SH-SY5Y (cell line): Measurements from ENCODE around the gene TECPR2.

Source experiments
- GATA2 ChIP-seq: IDR thresholded peaks from 2 replicates; pipeline ENCODE4 v1.6.1; 2011; ENCODE audit warnings: mild to moderate bottlenecking, low read depth, low read length
- GATA3 ChIP-seq: IDR thresholded peaks from 2 replicates; pipeline ENCODE4 v1.6.1; 2011; ENCODE audit warnings: low read depth, mild to moderate bottlenecking, low read length, moderate library complexity

Gene TECPR2

DNA sequence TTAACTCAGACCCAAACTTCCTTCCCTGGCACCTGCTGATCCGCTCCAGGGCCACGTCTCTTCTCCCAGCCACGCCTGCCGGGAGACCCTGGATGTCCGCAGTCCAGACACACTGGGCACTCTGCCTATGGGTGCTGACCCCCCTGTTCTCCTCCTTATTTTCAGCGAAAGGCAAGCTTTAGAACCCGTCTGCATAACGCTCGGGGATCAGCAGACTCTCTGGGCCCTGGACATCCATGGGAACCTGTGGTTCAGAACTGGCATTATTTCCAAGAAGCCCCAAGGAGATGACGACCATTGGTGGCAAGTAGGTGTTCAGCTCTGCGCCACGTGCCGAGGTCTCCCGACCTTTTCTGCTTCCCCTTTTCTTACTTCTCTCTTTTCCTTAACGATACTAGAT, 82.9 kb downstream of the TECPR2 start:
- TF ChIP-seq GATA2: no peak
- no peak for TF ChIP-seq GATA3

DNA sequence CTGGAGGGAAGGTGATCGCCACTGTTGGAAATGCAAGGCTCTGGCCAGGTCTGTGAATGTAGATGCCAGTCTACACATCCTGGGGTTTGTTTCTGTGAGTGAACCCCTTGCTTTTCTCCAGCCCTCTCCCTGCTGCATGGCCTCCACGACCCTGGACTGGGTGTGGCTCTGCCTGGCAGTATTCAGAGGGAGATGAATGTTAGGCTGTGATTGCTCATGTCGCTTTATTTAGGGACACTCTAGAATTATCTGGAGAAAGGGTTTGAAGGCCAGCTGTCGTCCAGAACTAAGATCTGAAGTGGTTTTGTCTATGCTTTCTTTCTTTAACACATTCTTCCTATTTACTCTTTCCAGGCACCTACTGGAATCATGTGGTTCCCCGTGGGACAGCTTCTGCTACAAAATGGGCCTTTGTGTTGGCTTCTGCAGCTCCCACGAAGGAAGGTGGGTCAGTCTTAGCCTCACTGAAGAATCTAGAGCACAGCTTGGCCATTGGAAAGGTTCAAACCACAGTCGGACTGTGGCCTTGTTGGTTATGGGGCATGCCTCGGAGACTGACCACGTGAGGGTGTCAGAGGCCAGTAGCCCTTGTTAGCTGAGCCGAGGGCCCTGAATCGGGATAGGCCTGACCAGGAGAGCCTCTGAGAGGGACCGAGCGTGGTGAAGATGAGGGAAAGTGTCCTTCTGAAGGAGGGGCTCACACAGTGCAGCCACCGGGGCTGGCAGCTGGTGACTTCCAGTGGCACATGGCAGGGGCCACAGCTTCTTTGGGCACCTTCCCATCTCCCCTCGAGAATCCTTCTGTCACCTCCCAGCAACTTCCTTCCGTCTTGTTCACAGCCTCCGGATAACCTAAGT, 87.7 kb downstream of the TECPR2 start:
- TF ChIP-seq GATA2: no peak
- TF ChIP-seq GATA3: no peak

DNA sequence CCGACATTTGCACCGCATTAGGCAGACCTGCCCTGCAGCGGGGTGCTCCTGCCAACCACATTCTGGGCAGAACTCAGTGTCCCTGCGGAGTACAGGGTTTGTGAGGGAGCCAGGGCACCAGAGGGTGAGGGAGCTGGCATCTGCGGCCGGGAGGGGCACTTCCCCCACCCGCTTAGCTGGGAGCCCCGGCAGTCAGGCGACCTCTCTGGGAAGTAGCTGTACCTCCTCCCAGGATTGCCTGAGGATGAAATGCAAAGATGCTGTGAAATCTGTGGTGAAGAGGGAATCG, 88.3 kb downstream of the TECPR2 start:
- no peak for TF ChIP-seq GATA2
- no peak for TF ChIP-seq GATA3

DNA sequence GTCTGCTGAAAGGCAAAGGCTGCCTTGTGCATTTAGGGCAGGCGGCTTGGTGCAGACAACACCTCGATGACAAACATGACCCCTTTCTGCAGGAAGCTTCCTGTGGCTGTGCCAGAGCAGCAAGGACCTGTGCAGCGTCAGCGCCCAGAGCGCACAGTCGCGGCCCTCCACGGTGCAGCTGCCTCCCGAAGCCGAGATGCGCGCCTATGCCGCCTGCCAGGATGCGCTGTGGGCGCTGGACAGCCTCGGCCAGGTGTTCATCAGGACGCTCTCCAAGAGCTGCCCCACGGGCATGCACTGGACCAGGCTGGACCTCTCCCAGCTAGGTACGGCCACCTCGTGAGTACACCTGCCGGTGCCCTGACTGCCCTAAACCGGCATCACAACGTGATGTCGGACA, 89.6 kb downstream of the TECPR2 start:
- TF ChIP-seq GATA2: no peak
- no peak for TF ChIP-seq GATA3

DNA sequence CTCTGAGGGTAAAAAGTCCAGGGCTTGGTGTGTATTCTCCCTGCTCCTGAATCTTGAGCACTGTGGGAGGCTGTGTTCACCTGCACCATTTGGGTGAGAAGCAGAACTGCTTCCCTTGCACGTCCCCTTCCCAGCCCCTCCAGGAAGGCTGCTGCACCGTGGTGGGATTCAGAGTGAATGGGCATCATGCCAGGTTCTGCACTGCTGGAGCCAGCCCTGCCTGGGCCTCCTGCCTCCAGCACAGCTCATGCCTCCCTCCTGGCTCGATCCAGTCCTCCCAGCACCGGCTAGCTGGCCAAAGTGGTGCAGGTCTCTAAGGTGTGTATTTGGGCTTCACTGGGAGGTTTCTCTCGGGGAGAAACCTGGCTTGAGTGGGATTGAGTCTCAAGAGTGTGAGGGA, 92.0 kb downstream of the TECPR2 start:
- TF ChIP-seq GATA2: no peak
- no peak for TF ChIP-seq GATA3

DNA sequence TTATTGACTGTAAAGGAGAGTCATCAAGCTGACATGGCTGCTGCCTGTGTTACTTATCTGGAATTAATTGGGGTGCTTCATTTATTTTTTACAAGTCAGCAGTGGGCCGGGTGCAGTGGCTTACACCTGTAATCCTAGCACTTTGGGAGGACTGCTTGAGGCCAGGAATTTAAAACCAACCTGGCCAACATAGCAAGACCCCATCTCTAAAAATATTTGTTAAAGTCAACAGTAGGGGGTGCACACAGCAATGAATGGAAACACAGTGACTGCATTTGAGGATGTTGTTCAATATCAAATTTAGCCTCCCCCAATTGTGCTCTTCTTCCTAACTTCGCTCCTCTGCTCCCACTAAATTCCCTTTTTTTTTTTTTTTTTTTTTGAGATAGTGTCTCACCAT, 94.8 kb downstream of the TECPR2 start:
- TF ChIP-seq GATA3 (no peak), GATA2 (no peak)

DNA sequence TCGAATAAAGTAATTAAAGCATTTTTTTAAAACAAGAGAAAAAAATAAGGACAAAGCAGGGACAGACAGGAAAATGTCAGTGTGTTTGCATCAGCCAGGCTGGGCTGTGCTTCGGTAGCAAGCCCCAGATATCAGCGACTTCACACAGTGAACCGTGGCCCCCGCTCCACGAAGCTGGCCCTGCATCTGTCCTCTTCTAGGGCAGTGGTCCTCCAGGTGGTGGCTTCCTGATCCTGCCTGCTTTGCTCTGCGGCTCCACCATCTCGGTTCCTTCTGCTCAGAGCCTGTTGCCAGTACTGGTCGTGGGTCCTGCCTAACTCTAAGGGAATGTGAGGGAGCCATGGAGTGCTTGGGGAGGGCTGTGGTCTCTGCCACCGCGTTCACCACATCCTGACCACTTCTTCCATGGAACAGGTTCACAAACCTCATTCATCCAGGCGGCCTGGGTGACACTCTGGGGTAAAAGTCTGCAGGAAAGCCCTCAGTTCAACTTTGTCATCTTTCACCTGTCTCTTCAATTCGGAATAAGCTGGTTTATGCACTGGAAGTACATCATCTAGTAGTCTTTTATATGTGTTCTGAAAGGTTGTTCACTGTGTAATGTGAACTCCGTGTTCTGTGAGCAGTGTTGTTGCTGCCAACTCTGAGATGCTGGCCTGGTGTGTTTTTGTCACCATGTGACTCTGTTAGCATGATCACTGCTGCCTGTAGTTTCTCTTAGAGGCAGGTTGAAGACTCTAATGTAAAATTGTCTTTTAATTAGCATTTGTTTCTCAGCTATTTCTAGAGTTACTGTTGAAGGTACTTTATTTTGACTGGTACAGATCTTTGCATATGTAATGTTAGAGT, 99.0 kb downstream of the TECPR2 start:
- TF ChIP-seq GATA3 (no peak), GATA2 (no peak)

DNA sequence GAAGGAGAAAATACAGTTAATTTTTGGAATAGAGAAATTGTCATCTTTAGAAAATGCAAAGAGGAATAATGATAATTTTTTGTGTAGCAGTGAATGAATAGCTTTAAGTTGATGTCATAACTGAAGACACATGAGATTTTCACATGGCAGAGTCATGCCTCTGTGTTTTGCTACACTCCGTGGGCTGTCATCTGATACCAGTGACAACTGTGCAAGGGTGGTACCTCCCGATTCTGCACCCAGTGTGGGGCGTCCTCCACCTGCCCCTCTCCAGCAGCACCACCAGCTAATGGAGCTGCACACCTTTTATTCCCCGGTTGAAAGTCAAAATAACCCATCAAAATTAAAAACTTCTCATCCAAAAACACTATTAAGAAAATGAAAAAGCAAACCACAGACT, 99.7 kb downstream of the TECPR2 start:
- no peak for TF ChIP-seq GATA2
- no peak for TF ChIP-seq GATA3

DNA sequence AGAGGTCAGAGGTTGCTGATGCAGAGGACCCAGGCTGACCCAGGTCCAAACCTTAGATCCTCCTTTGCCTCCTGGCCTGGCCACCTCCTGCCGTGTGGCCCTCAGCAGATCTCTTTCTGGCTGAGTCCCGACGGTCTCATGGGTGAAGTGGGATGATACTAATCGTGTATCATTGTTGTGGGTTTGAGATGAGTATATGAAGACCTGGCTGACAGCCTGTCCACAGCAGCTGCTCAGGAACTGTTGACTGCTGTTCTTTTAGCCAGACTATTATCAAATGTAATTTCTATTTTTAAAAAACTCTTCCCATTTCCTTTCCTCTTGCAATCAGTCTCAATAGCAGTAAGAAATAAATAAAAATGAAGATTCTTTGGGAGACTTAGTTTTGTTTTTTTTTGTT, 101.3 kb downstream of the TECPR2 start:
- TF ChIP-seq GATA3 (no peak), GATA2 (no peak)

DNA sequence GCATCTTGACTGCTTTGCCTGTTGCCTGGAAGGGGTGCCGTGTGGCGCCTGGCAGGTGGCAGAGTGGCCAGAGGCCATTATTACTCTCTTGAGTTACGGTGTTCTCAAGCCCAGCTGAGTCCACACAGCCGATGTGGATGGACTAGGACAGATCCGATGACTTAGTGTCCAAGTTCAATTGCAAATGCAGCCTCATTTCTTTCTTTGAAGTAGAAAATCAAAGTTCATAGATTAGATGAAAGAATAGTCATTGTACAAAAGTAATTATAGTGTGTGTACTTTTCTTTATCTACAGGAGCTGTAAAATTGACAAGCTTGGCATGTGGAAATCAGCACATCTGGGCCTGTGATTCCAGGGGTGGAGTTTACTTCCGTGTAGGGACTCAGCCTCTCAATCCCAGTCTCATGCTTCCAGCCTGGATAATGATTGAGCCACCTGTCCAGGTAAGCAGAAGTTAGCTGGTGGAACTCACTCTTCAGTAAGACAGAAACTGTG, 102.2 kb downstream of the TECPR2 start:
- TF ChIP-seq GATA3 (no peak), GATA2 (no peak)

DNA sequence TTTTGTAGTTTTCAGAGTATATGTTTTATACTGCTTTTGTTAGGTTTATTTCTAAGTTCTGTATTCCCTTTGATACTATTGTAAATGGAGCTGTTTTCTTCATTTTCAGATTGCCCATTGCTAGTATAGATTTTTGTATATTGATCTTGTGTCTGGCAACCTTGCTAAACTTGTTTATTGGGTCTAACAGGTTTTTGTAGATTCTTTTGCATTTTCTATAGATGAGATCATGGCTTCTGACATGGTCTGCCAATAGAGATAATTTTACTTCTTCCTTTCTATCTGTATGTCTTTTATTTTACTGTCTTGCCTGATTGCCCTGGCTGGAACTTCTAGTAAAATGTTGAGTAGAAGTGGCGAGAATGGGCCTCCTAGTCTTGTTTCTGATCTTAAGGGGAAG, 106.5 kb downstream of the TECPR2 start:
- TF ChIP-seq GATA2: no peak
- no peak for TF ChIP-seq GATA3

DNA sequence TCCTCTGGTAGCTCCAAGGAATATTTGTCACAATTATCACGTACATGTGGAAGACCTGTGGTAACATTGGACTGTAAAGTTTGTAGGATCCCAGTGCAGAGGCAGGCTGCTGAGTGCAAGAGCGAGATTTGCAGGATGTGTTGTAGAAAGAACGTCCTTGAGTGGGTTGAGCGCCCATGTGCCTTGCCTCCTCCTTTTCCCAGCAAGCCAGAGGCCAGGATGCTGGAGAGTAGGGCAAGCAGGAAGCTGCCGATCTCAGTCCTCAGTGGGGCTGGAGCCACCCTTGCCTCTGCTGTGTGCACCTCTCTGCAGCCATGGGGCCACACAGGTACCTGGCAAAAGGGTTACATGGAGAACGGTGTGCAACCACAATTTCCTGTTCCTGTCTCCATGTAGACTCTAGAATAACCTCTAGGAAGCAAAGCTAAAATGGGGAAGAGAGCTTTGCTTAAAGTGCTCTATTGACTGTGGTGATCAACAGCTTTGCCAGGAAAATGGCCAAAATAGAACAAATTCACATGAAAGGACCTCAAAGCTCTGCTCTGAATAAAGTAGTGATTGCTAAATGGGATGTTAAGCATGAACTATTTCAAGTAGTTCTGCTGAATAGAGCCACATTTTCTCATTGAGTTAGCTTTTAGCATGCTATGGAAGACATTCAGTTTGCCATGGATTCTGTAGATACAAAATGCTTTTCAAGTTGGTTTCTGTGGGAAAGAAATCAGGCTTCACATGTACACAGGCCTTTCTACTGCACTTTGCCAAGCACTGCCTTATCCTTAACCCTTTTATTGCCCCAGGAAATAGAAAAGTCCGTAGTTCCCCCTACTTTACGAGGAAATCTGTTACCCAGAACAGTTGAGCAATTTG, 109.4 kb downstream of the TECPR2 start:
- TF ChIP-seq GATA2 (no peak), GATA3 (no peak)

DNA sequence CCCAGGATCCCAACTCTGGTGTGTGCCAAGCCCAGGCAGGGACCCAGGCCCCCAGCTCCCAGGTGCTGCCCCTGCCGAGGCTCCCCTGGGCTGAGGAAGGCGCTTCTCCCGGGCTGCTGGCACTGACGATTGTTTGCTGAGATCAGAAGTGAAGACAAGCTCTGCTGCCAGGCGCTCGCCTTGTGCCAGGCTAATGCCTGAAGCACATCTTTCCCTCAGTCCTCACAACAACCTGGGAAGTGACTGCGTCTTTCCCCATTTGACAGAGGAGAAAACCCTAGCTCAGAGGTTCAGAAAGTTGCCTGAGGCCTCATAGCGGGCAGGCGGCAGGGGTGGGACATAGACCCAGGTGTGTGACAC, 110.0 kb downstream of the TECPR2 start:
- TF ChIP-seq GATA3 (no peak), GATA2 (no peak)

DNA sequence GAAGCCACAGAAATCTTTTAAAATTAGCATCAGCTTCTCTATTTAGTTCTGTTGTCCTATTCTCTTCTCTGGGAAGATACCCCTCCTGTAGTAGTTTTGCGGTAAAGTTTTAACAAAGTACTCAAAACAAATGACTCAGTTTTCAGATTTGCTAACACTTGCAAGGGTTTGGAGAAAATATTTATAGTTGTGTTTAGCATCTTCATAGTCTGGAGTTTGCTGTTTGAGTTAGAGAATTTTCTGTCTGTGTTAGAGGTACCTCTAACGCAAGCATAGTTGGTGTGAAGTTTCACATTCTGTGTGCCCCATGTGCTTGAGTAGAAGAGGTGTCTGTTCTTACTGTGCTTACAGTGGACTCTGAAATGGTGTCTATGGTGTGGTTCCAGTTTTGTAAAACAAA, 110.8 kb downstream of the TECPR2 start:
- TF ChIP-seq GATA2 (no peak), GATA3 (no peak)

DNA sequence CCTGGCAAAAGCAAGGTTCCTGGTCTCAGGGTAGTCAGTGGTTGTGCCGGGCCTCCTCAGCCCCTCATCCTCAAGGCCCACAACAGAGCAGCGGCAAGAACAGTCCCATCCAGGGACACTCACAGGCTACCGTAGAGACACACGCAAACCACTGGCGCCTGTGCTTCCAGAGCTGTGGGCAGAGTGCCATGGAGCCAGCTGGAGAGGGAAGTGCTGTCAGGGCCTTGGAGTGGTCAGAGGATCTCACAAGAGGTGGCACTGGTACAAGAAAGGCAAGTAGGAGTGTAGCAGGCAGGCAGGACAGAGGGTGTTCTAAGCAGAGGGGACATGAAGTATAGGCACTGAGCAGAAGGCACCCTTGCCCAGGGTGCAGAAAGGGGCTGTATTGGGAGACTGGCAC, 112.2 kb downstream of the TECPR2 start:
- no peak for TF ChIP-seq GATA3
